Upper lobe of left lung (tissue), 6 donors: ENCODE measurements around the gene CLMP. TPM values are rescaled to one million over a fixed set of nuclear protein-coding genes. Genes with fewer than 3 reads are reported as not detected.
A peak's percentile ranks its signal among the peaks of the same experiment; 100 is the strongest.

Source experiments
- ATAC-seq, 2 donors: fragments of 200-7000 bp; cut with Tn5 transposase; one replicate each; pipeline ENCODE4 v1.9.1; 2022; ENCODE audit warnings: mild to moderate bottlenecking in 2 of 2, moderate library complexity in 2 of 2; ENCODE audit not compliant: low FRiP score in 2 of 2
- DNase-seq, 2 donors: peaks; one replicate each; pipeline ENCODE4 v3.0.0-alpha.2; 2019 to 2020
- H3K27ac ChIP-seq, 4 donors: fragments of 200-600 bp; sonication (generic); one replicate each; pipeline ENCODE4 v1.5.1; 2016 to 2019
- H3K27me3 ChIP-seq, 4 donors: fragments of 200-600 bp; sonication (generic); one replicate each; pipeline ENCODE4 v1.5.1; 2017 to 2019
- H3K36me3 ChIP-seq, 4 donors: fragments of 200-600 bp; sonication (generic); one replicate each; pipeline ENCODE4 v1.5.1; 2016 to 2019
- H3K4me1 ChIP-seq, 4 donors: fragments of 200-600 bp; sonication (generic); one replicate each; pipeline ENCODE4 v1.5.1; 2018 to 2019
- H3K4me3 ChIP-seq, 4 donors: fragments of 200-600 bp; sonication (generic); one replicate each; pipeline ENCODE4 v1.5.1; 2017 to 2019; ENCODE audit warnings: mild to moderate bottlenecking in 2 of 4, moderate library complexity in 1 of 4
- H3K9me3 ChIP-seq, 4 donors: fragments of 200-600 bp; sonication (generic); one replicate each; pipeline ENCODE4 v1.5.1; 2018 to 2019
- EP300 ChIP-seq, 4 donors: sonication (generic); formaldehyde crosslinking; IDR thresholded peaks; one replicate each; pipeline ENCODE4 v1.5.1; 2017; ENCODE audit warnings: antibody characterized with exemption in 4 of 4, control low read depth in 2 of 4
- POLR2A ChIP-seq, 4 donors: fragments of 450-650 bp; IDR thresholded peaks; one replicate each; pipeline ENCODE4 v1.5.1; 2016 to 2017; ENCODE audit warnings: antibody characterized with exemption in 4 of 4, mild to moderate bottlenecking in 2 of 4
- POLR2AphosphoS5 ChIP-seq, 2 donors: sonication (generic); formaldehyde crosslinking; IDR thresholded peaks; one replicate each; pipeline ENCODE4 v1.5.1; 2017; ENCODE audit warnings: antibody characterized with exemption in 2 of 2
- WGBS, 2 donors: methylation state at CpG; one replicate each; pipeline ENCODE4 v1.1.5; 2017 to 2018; 5-methylcytosine and 5-hydroxymethylcytosine counted together
- total RNA-seq, 6 donors: library from RNA; depleted of rRNA in 4 of 6; stranded (reverse); fragments of >200 nt in 4 of 6; gene quantifications; one replicate each; pipeline versions ENCODE4 v1.1.0 to v1.2.1, GENCODE V29; 2016 to 2021
- TF ChIP-seq, protein P1 (sequence below), 6 experiments: fragments of 450-650 bp in 4 of 6; fragments of 200-600 bp in 2 of 6; sonication (generic) in 2 of 6; IDR thresholded peaks; one replicate each; pipeline ENCODE4 v1.5.1; 2016 to 2019; ENCODE audit warnings: antibody characterized with exemption in 6 of 6
- donor health status: DM: no; HTN: no; CAD: no; lungs with moderate emphysema.
- donor health status: DM: no; HTN: yes; CAD: no; lungs with severe emphysema.

The CLMP gene
- total RNA-seq, 6 donors from 2014 or later, result 6.0 to 23.4 (median 15.3) TPM

DNA sequence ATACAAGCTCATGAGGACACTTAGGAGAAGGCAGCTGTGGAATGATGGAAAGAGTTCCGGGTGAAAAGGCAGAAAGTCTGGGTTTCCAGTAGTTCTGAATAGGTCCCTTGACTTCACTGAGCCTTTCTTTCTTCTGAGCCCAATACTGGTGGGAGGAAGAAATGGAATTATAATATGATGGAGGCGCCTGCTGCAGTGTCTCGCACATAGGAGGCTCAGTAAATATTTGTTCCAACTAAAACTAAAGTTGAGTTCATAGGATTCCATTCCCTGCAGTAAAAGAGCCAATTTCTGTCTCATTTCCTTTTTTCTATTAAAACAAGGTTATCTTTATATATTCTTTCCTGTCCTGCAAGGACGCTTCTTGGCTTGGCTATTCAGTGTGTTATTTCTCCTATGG lies 5.2 kb upstream of the CLMP start:
- Histone ChIP-seq H3K27me3 (peaks cover 0 to 13% (median 6%) of the 10 kb centered on the region in 4 donors), H3K9me3 (no peaks in the 10 kb centered on the region), H3K36me3 (no peaks in the 10 kb centered on the region), H3K27ac (no peak overlapping the region), H3K4me1 (peaks cover 2 to 18% (median 11%) of the 10 kb centered on the region in 4 donors), H3K4me3 (no peak overlapping the region)
- no peak for DNase-seq
- no peak for ATAC-seq
- TF ChIP-seq POLR2AphosphoS5 (IDR thresholded peaks at IDR 0.05) (no peak), EP300 (IDR thresholded peaks at IDR 0.05) (no peak), POLR2A (IDR thresholded peaks at IDR 0.05) (no peak)
- TF ChIP-seq, protein P1, sequence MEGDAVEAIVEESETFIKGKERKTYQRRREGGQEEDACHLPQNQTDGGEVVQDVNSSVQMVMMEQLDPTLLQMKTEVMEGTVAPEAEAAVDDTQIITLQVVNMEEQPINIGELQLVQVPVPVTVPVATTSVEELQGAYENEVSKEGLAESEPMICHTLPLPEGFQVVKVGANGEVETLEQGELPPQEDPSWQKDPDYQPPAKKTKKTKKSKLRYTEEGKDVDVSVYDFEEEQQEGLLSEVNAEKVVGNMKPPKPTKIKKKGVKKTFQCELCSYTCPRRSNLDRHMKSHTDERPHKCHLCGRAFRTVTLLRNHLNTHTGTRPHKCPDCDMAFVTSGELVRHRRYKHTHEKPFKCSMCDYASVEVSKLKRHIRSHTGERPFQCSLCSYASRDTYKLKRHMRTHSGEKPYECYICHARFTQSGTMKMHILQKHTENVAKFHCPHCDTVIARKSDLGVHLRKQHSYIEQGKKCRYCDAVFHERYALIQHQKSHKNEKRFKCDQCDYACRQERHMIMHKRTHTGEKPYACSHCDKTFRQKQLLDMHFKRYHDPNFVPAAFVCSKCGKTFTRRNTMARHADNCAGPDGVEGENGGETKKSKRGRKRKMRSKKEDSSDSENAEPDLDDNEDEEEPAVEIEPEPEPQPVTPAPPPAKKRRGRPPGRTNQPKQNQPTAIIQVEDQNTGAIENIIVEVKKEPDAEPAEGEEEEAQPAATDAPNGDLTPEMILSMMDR (IDR thresholded peaks at IDR 0.05), result no peak
- 72 to 80% methylated on average over 4 of the region's 4 CpGs for WGBS, 2 donors

DNA sequence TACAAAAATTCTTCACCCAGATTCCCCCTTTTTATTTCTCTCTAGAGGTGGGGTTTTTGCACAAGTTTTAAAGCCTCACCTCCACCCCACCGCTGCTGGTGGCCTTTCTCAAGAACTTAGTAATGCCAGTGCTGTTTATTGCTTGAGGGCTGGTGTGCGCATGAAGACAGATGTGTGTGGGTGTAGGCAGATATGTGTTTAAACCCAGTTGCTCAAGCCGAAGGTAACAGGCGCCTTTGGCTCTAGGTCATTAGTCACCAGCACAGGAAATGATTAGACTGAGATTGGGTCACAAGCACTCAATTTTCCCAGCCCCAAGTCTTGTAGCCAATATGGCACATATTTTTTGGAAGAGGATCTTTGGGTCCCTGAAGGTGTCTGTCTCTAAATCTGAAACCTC lies 2.7 kb upstream of the CLMP start:
- ATAC-seq (no peak), DNase-seq (no peak)
- Histone ChIP-seq H3K9me3 (no peaks in the 10 kb centered on the region), H3K27ac (no peak overlapping the region), H3K27me3 (peaks cover 0 to 21% (median 10%) of the 10 kb centered on the region in 4 donors), H3K4me3 (no peak overlapping the region), H3K36me3 (no peaks in the 10 kb centered on the region), H3K4me1 (peaks cover 2 to 22% (median 19%) of the 10 kb centered on the region in 4 donors)
- WGBS, 2 donors, result 72 to 75% methylated on average over 4 of the region's 4 CpGs
- no peak for TF ChIP-seq POLR2A (IDR thresholded peaks at IDR 0.05)
- TF ChIP-seq POLR2AphosphoS5 (IDR thresholded peaks at IDR 0.05), result no peak
- TF ChIP-seq, protein P1 (IDR thresholded peaks at IDR 0.05), result no peak
- TF ChIP-seq EP300 (IDR thresholded peaks at IDR 0.05), result no peak

DNA sequence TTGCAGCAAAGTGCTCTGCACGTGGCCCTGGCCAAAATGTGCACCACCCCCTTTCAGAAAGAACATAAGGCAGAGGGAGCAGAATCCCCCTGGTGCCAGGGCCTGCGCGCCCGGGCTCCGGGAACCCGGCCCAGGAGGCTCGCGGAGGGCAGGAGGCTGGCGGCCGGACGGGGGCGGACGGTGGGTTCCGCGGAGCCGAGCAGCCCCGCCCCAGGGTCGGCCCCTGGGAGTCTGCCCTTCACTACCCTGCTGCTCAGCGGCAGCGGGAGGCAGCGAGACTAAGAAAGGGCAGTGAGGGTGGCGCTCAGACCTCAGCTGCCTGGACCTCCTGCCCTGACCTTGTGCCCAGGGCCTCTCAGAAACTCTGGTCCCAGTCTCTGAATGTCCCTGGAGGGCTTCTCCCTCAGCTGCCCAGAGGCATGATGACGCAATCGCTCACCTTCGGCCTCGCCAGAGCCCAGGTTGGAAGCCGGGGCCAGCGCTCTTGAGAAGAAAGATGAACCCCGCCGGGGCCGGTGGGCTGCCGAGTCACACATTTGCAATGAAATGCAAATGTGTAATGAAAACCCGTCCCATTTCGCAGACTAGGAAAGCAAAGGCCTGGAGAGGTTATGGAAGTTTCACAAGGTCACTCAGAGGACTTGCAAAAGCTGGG lies 1.1 kb upstream of the CLMP start:
- WGBS, 2 donors, result 34 to 61% methylated on average over 6 to 34 of the region's 34 CpGs
- H3K4me1 ChIP-seq, result peaks cover 2 to 22% (median 17%) of the 10 kb centered on the region in 4 donors
- TF ChIP-seq POLR2A (IDR thresholded peaks at IDR 0.05) (no peak), POLR2AphosphoS5 (IDR thresholded peaks at IDR 0.05) (no peak), EP300 (IDR thresholded peaks at IDR 0.05) (no peak)
- TF ChIP-seq, protein P1 (IDR thresholded peaks at IDR 0.05), result no peak
- ATAC-seq, result no peak
- peaks cover 0 to 21% (median 10%) of the 10 kb centered on the region in 4 donors for H3K27me3 ChIP-seq
- H3K9me3 ChIP-seq, result no peaks in the 10 kb centered on the region
- H3K36me3 ChIP-seq, result no peaks in the 10 kb centered on the region
- DNase-seq, result peak in 1 of 2 donors; percentile 76
- H3K27ac ChIP-seq, result no peak overlapping the region
- peak overlapping the region in 3 of 4 donors; percentile 48 to 52 (median 48) for H3K4me3 ChIP-seq

DNA sequence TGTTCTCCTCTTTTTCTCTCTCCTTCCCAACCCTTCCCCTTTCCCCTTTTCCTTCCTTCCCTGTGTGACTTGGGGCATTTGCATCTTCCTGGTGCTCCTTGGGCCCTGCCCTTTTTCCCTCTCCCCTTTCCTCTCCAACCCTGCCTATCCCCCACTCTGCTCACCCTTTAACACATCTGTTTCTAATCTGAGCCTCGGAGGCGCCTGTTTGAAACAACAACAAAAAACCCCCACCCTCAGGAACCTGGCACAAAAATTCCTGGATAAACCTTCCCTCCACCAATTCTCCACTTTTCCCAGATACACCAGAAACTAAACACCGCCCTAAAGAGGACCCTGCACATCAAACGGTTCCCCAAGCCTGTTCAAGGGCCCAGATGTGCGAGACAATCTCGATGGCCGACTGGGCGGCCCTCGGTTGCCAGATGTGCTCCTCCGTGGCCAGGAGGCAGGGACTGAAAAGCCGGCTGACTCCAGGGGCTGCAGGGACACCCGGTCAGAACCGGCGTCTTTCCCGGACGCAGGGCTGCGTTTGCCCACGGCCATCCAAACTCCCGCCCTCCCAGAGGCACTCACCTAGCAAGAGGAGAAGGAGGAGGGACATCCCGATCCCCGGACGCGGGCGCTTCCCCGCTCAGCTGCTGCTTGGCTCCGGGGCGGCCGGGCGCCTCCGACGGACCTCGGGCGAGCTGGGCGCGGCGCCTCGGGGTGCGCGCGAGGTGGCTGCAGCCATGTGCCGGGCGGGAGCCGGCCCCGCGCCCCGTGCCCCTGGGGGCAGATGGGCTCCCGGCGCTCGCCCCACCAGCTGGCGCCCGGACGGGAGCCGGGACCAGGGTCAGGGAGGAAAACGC lies 486 bp downstream of the CLMP start:
- ATAC-seq (peak in 1 of 2 donors; percentile 70), DNase-seq (peak; percentile 42 to 87)
- Histone ChIP-seq H3K27ac (peak overlapping the region; percentile 50 to 64 (median 63)), H3K9me3 (no peaks in the 10 kb centered on the region), H3K4me3 (peak overlapping the region; percentile 4 to 52 (median 48)), H3K4me1 (peaks cover 2 to 22% (median 17%) of the 10 kb centered on the region in 4 donors), H3K36me3 (no peaks in the 10 kb centered on the region), H3K27me3 (peaks cover 0 to 21% (median 10%) of the 10 kb centered on the region in 4 donors)
- TF ChIP-seq POLR2AphosphoS5 (IDR thresholded peaks at IDR 0.05) (no peak), POLR2A (IDR thresholded peaks at IDR 0.05) (no peak), EP300 (IDR thresholded peaks at IDR 0.05) (no peak)
- TF ChIP-seq, protein P1 (IDR thresholded peaks at IDR 0.05), result no peak
- WGBS, 2 donors, result 7% methylated on average over 18 to 22 of the region's 54 CpGs
